Renal pelvis (tissue), 4 donors: ENCODE data around the gene RNF114. TPM values are rescaled to one million over a fixed set of nuclear protein-coding genes. Genes with fewer than 3 reads are reported as not detected.
"Not testable (repeated sequence)": the region's sequence is repeated elsewhere in the genome, so short reads cannot be mapped to it uniquely, and the experiment has no call there.

ENCODE experiments used
- DNase-seq: peaks from one replicate; pipeline ENCODE4 v3.0.0-alpha.2; 2013
- polyA plus RNA-seq, 3 donors: library from polyadenylated mRNA; unstranded; fragments of 120-200 nt; gene quantifications; one replicate each; pipeline ENCODE4 v1.2.1, GENCODE V29; 2013; ENCODE audit not compliant: insufficient read length in 3 of 3

RNF114 gene
- polyA plus RNA-seq, 3 donors, result 64.7 to 82.7 (median 80.5) TPM

- DNase-seq, result no peak
Observed at GRCh38 chr20:49955167-49955566, 19.0 kb downstream of the RNF114 start.

DNA sequence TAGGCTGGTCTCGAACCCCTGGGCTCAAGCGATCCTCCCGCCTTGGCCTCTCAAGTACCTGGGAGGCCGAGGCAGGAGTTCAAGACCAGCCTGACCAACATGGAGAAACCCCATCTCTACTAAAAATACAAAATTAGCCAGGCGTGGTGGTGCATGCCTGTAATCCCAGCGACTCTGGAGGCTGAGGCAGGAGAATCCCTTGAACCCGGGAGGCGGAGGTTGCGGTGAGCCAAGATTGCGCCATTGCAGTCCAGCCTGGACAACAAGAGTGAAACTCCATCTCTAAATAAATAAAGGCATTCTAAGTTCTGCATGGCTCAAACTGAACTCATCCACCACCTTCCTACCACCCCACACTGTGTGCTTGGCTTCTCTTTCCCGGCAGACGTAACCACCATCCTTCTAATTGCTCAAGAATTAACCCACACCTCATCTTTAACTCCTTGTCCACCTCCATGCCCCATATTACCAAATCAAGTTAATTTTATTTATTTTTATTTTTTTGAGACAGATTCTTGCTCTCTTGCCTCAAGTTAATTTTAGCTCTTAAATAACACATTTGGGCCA, 19.7 kb downstream of the RNF114 start:
- DNase-seq, result not testable (repeated sequence)

- DNase-seq, result no peak
Observed at GRCh38 chr20:49956689-49957088, 20.5 kb downstream of the RNF114 start.

- DNase-seq, result not testable (repeated sequence)
Observed at GRCh38 chr20:49957089-49957938, 21.1 kb downstream of the RNF114 start.

DNA sequence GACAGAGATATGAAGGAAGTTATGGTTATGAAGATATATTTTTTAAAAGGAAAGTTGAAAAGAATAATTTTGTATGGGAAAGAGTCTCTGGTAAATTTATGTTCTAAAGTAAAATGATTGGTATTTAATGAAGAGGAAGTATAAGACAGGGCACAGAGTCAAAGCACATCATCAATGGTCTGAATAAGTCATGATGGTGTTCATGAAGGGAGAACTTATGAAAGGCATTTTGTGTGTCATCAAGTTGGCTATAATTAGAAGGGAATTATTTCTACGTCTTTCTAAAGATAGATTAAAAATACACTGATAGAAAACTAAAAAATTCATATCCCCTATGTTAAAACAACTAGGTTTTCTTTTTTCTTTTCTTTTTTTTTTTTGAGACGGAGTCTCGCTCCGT, 25.2 kb downstream of the RNF114 start:
- DNase-seq, result no peak

GRCh38 chr20:49964964-49965780, 29.0 kb downstream of the RNF114 start:
- DNase-seq, result no peak

DNA sequence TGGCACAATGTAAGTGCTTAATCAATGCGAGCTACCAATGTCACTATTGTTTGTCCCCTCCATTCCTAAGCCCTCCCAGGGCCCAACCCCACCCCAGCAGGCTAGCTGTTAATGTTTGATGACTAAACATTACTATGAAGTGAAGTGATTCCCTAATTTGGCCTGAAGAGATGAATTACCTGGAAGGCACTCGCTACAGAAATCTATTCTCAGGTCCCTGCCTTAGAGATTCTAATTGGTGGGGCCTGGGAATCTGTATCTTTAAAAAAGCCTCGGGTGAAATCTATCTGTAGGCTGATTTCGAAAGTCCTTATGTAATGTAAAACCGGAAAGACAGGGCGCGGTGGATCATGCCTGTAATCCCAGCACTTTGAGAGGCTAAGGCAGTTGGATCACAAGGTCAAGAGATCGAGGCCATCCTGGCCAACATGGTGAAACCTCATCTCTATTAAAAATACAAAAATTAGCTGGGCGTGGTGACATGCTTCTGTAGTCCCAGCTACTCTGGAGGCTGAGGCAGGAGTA, 29.6 kb downstream of the RNF114 start:
- DNase-seq, result no peak

- no peak for DNase-seq
Observed at GRCh38 chr20:49966861-49967260, 30.7 kb downstream of the RNF114 start.

- no peak for DNase-seq
Observed at GRCh38 chr20:49969234-49969633, 33.0 kb downstream of the RNF114 start.

DNA sequence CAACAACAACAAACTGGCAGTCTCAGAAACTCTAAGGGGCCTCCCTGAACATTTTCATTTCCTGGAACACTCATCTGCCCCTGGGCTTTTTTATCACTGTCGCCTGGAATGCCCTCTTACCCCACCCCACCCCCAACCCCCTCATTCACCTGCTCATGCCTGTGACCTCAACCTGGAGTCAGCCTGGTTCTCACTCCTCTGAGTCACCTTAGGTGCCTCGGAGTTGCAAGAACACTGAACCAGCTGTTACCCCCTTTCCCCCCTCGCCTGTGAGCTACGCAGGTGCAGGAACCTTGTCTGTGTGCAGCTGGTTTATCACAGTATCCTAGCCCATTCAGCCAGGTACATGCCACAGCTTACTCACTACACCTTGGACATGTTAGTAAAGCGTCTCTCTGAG, 33.7 kb downstream of the RNF114 start:
- no peak for DNase-seq

- no peak for DNase-seq
Observed at GRCh38 chr20:49970498-49970897, 34.3 kb downstream of the RNF114 start.

DNA sequence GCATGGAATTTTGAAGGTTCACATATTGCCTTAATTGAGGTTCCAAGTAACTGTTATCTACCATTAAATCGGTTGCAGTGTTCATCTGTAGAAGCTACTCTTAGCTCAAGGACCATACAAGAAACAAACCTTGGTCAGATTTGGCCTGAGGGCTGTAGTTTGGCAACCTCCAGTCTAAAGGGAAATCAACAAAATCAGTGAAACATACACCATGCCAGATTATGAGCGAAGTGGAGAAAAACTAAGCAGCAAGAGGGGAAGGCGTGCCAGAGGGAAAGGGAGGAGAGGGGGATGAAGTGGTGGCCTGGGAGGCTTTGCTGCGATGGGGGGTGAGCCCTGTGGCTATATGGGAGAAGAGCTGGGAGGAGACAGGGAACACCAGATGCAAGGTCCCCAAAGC, 37.8 kb downstream of the RNF114 start:
- no peak for DNase-seq

DNA sequence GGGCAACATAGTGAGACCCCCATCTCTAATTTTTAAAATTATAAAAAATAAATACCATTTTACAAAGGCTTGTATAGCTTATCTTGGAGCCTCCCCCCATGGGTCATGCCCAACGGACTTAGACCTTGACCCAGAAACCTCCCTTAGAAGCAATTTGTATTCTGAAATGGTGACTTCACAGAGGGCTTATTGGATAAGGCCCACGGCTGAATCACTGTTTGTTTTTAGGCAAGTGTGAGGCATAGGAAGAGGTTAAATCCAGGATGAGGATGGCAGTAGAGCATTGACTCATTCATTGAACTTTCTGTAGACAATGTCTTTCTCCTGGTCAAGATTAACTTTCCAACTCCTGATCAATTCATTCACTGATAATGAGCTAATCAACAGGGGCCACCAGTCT, 40.3 kb downstream of the RNF114 start:
- no peak for DNase-seq

GRCh38 chr20:49977740-49978139, 41.5 kb downstream of the RNF114 start:
- DNase-seq, result not testable (repeated sequence)

DNA sequence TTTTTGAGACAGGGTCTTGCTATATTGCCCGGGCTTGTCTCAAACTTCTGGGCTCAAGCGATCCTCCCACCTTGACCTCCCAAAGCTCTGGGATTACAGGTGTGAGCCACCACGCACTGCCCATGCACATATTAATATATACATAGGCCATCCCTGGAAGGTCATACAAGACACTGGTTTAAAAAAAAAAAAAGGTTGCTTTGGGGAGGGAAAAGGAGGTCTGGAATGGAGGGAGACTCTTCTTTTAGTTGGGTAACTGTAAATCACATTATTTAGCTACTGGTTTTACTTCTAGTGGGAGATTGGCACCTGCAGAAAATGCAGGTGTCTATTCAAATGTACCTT, 42.5 kb downstream of the RNF114 start:
- no peak for DNase-seq

GRCh38 chr20:49979030-49979832, 43.0 kb downstream of the RNF114 start:
- peak; percentile 39 for DNase-seq

DNA sequence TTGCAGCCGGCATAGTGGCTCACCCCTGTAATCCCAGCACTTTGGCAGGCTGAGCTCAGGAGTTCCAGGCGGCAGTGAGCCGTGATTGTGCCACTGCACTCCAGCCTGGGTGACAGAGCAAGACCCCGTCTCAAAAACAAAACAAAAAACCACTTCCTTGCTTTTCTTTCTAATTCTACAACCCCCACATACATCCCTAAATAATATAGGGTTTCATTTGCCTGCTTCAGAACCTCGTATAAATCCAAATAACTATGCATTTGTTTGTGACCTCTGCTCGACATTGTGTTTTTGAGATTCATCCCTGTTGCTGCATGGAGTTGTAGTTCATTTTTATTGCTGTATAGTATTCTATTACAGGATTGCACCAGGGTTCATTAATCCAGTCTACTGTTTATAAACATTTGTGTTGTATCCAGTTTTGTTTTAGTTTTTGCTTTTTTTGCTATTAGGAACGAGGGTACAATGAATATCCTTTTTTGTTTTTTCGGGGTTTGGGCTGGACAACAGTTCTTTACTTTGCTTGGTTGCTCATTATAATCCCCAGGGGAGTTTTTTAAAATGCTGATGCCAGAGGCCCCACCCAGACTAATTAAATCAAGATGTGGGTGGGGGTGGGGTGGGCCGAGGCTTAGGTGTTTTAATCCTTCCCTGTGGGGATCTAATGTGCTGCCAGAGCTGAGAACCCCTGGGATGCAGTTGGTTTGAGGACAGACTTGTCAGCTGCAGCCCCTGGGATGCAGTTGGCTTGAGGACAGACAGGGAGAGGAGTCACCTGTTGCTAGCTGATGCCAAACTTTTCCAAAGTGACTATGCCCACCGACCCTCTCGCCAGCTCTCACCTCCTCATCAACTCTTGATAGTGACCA, 44.2 kb downstream of the RNF114 start:
- DNase-seq, result no peak

GRCh38 chr20:49981218-49982071, 45.2 kb downstream of the RNF114 start:
- DNase-seq, result no peak

GRCh38 chr20:49982072-49982345, 45.8 kb downstream of the RNF114 start:
- no peak for DNase-seq
